Fibroblast of pulmonary artery (primary cell): ENCODE results near the gene ADO.

ENCODE experiments used
- DNase-seq: peaks from one replicate; pipeline ENCODE4 v3.0.0-alpha.2; 2010; ENCODE audit warnings: low read depth
- H3K4me3 ChIP-seq: replicated peaks from 2 replicates; pipeline ENCODE4 v1.5.1; 2011; ENCODE audit warnings: low read depth, mild to moderate bottlenecking, control low read depth, low read length, moderate library complexity
- CTCF ChIP-seq: IDR thresholded peaks from 2 replicates; pipeline ENCODE4 v1.5.1; 2011; ENCODE audit warnings: mild to moderate bottlenecking, control low read depth, low read length, inconsistent platforms; ENCODE audit errors: missing control alignments

The ADO gene

GRCh38 chr10:62852961-62853702 lies 48.6 kb downstream of the ADO start:
- no peak for DNase-seq
- H3K4me3 ChIP-seq = no peak overlapping the region
- TF ChIP-seq CTCF = no peak

- no peak for TF ChIP-seq CTCF
- no peak overlapping the region for H3K4me3 ChIP-seq
- DNase-seq = no peak
Measured at GRCh38 chr10:62853710-62854109, 49.2 kb downstream of the ADO start.

- no peak overlapping the region for H3K4me3 ChIP-seq
Measured at GRCh38 chr10:62856021-62856420, 51.5 kb downstream of the ADO start.

More at GRCh38 chr10:62856021-62856420, 51.5 kb downstream of the ADO start:
- no peak for TF ChIP-seq CTCF
- DNase-seq = no peak
